ENCODE data around the gene FREM2. TPM values are rescaled to one million over a fixed set of nuclear protein-coding genes. Genes with fewer than 3 reads are reported as not detected.

FREM2 gene
- total and polyA plus RNA-seq, 4 donors: 1.6 to 58.3 (median 9.4) TPM

- H3K27me3 ChIP-seq (ENCODE audit: control insufficient read depth in 3 of 3, insufficient read depth in 3 of 3, low read length in 2 of 3): no peaks in the 10 kb centered on the region
- no peak overlapping the region for H3K4me3 ChIP-seq
- WGBS, 2 donors: 23 to 31% methylated on average over 7 of the region's 7 CpGs
- ATAC-seq (ENCODE audit: insufficient read depth, low FRiP score): peak; percentile 74
- H3K36me3 ChIP-seq (ENCODE audit: control insufficient read depth in 4 of 4, insufficient read depth in 4 of 4, low read length in 4 of 4): no peaks in the 10 kb centered on the region
- peak; percentile 7 for TF ChIP-seq CTCF (IDR thresholded peaks at IDR 0.05; ENCODE audit: control extremely low read depth, extremely low read depth)
- no peaks in the 10 kb centered on the region for H3K9me3 ChIP-seq (ENCODE audit: control insufficient read depth in 4 of 4, insufficient read depth in 3 of 4, low read length in 3 of 4)
- DNase-seq: peak; percentile 58 to 78 (median 73)
- no peak overlapping the region for H3K9ac ChIP-seq (ENCODE audit: insufficient read depth in 1 of 2, low read length in 2 of 2)
- peaks cover 0 to 3% (median 0%) of the 10 kb centered on the region in 5 donors for H3K4me1 ChIP-seq (ENCODE audit: control insufficient read depth in 5 of 5, insufficient read depth in 5 of 5, low read length in 5 of 5)
- H3K27ac ChIP-seq (ENCODE audit: low read depth in 1 of 2, low read length in 1 of 2): no peak overlapping the region
These were observed 76.8 kb downstream of the FREM2 start for GRCh38 chr13:38763446-38764381.

GRCh38 chr13:38766799-38767198 lies 79.9 kb downstream of the FREM2 start:
- H3K9ac ChIP-seq (ENCODE audit: insufficient read depth in 1 of 2, low read length in 2 of 2): no peak overlapping the region
- no peaks in the 10 kb centered on the region for H3K27me3 ChIP-seq (ENCODE audit: control insufficient read depth in 3 of 3, insufficient read depth in 3 of 3, low read length in 2 of 3)
- H3K4me1 ChIP-seq (ENCODE audit: control insufficient read depth in 5 of 5, insufficient read depth in 5 of 5, low read length in 5 of 5): peaks cover 0 to 3% (median 0%) of the 10 kb centered on the region in 5 donors
- no peaks in the 10 kb centered on the region for H3K36me3 ChIP-seq (ENCODE audit: control insufficient read depth in 4 of 4, insufficient read depth in 4 of 4, low read length in 4 of 4)
- TF ChIP-seq CTCF (IDR thresholded peaks at IDR 0.05; ENCODE audit: control extremely low read depth, extremely low read depth): no peak
- H3K4me3 ChIP-seq: no peak overlapping the region
- 84 to 85% methylated on average over 2 of the region's 2 CpGs for WGBS, 2 donors
- no peaks in the 10 kb centered on the region for H3K9me3 ChIP-seq (ENCODE audit: control insufficient read depth in 4 of 4, insufficient read depth in 3 of 4, low read length in 3 of 4)
- ATAC-seq (ENCODE audit: insufficient read depth, low FRiP score) (no peak), DNase-seq (no peak)
- H3K27ac ChIP-seq (ENCODE audit: low read depth in 1 of 2, low read length in 1 of 2): no peak overlapping the region

- DNase-seq (no peak), ATAC-seq (ENCODE audit: insufficient read depth, low FRiP score) (no peak)
- Histone ChIP-seq H3K9me3 (ENCODE audit: control insufficient read depth in 4 of 4, insufficient read depth in 3 of 4, low read length in 3 of 4) (no peaks in the 10 kb centered on the region), H3K36me3 (ENCODE audit: control insufficient read depth in 4 of 4, insufficient read depth in 4 of 4, low read length in 4 of 4) (no peaks in the 10 kb centered on the region), H3K27me3 (ENCODE audit: control insufficient read depth in 3 of 3, insufficient read depth in 3 of 3, low read length in 2 of 3) (no peaks in the 10 kb centered on the region), H3K4me1 (ENCODE audit: control insufficient read depth in 5 of 5, insufficient read depth in 5 of 5, low read length in 5 of 5) (peaks cover 0 to 3% (median 0%) of the 10 kb centered on the region in 5 donors), H3K9ac (ENCODE audit: insufficient read depth in 1 of 2, low read length in 2 of 2) (no peak overlapping the region), H3K4me3 (no peak overlapping the region), H3K27ac (ENCODE audit: low read depth in 1 of 2, low read length in 1 of 2) (no peak overlapping the region)
- TF ChIP-seq CTCF (IDR thresholded peaks at IDR 0.05; ENCODE audit: control extremely low read depth, extremely low read depth): no peak
- WGBS, 2 donors: 80 to 85% methylated on average over 1 of the region's 1 CpG
These were observed 80.8 kb downstream of the FREM2 start for GRCh38 chr13:38767506-38768265.
